Measurements from ENCODE around the gene CACNA1I.
A peak's percentile ranks its signal among the peaks of the same experiment; 100 is the strongest.

The CACNA1I gene

DNA sequence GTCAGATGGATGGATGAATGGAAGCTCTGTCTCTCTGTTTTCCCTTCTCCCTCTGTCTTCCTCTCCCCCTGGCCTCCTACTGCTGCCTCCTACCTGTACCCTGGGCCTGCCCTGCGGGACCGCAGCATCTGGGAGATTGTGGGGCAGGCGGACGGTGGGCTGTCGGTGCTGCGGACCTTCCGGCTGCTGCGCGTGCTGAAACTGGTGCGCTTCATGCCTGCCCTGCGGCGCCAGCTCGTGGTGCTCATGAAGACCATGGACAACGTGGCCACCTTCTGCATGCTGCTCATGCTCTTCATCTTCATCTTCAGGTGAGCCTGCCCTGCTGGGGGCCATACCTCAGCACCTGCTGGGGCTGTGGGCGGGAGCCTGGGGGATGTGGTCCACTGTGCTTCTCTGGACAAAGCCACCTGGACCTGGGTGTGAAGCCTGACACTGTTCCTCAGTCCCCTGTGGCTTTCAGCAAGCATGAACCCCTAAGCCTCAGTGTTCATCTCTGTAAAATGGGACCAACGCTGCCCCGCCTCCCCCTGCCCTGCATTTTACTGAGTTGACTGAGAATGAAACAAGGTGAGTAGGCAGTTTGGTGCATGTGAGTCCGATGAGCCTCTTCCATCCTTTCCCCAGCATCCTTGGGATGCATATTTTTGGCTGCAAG, 88.4 kb downstream of the CACNA1I start:
- H3K27ac ChIP-seq, result peak overlapping the region in 2 of 21 experiments; percentile 29 to 44
- no peak overlapping the region for H3K4me3 ChIP-seq

DNA sequence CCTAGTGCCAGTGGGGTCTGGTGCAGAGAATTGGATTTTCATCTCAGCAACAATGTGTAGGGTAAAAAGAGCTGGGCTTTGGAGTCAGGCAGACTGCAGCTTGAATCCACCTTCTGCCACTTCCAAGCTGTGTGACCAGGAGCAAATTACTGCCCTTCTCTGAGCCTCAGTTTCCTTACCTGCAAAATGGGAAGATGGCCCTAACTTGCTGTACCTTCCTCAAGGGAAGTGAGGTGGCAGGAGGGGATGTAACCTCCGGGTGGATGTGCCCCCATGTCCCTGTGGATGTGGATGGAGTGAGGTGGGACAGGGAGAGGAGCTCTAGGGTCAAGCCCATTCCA, 90.9 kb downstream of the CACNA1I start:
- Histone ChIP-seq H3K4me3 (no peak overlapping the region), H3K27ac (no peak overlapping the region)

GRCh38 chr22:39661842-39662685, 91.5 kb downstream of the CACNA1I start:
- Histone ChIP-seq H3K27ac (peak overlapping the region in 1 of 21 experiments; percentile 6), H3K4me3 (peak overlapping the region in 4 of 7 experiments; percentile 9 to 38 (median 19))

- H3K4me3 ChIP-seq, result peak overlapping the region in 1 of 7 experiments; percentile 38
Observed at GRCh38 chr22:39662686-39663052, 92.1 kb downstream of the CACNA1I start.

GRCh38 chr22:39663751-39664150, 93.2 kb downstream of the CACNA1I start:
- Histone ChIP-seq H3K4me3 (no peak overlapping the region), H3K27ac (no peak overlapping the region)

More at GRCh38 chr22:39662686-39663052, 92.1 kb downstream of the CACNA1I start:
- no peak overlapping the region for H3K27ac ChIP-seq

- no peak overlapping the region for H3K27ac ChIP-seq
- H3K4me3 ChIP-seq, result no peak overlapping the region
Observed at GRCh38 chr22:39664485-39665200, 94.1 kb downstream of the CACNA1I start.

- H3K4me3 ChIP-seq, result no peak overlapping the region
- no peak overlapping the region for H3K27ac ChIP-seq
Observed at GRCh38 chr22:39665229-39665628, 94.7 kb downstream of the CACNA1I start.

DNA sequence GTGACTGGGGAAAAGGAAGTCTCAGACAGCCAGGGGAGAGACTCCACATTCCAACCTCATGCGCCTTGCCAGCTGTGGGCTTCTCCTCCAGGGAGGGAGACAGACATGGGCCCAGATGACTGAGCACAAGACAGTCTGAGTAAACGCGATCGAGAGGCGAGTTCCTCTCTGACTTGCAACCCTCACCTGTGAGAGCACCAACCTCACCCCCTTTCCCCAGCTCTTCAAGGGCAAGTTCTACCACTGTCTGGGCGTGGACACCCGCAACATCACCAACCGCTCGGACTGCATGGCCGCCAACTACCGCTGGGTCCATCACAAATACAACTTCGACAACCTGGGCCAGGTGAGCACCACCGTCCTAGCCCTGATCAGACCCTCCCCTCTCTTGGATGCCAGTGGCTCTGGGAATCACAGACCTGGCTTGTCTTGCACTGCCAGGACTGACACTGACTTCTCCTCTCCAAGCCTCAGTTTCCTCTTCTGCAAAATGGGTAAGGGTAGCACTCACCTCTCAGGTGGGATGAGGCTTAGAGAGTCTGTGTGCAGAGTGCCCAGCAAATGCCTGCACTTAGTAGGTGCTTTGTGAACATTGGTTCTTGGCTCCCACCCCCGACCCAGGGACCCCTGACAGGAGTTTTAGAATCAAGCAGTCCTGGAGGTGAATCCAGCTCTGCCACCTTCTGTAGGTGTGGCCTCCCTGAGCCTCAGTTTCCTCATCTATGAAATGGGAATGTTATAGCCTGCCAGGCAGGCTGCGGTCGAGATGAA, 95.3 kb downstream of the CACNA1I start:
- no peak overlapping the region for H3K27ac ChIP-seq
- H3K4me3 ChIP-seq, result no peak overlapping the region

DNA sequence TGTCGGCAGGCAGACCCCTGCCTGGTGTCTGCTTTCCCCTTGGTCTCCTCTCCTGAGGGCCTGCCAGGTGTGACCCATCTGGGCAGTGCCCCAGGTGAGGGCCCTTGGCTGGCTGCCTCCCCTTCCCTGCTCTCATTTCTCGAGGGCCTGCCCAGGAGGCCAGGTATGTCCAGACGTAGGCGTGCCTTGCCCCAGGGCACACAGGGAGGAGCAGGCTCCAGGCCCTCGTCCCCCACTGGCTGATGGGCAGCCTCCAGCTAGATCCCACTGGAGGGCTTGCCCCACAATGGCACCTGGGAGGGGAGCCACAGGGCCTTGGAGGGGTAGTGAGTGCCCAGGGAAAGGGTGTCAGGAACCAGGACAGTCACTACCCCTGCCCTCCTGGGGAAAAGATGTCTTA, 95.9 kb downstream of the CACNA1I start:
- Histone ChIP-seq H3K27ac (no peak overlapping the region), H3K4me3 (no peak overlapping the region)

- no peak overlapping the region for H3K4me3 ChIP-seq
- no peak overlapping the region for H3K27ac ChIP-seq
Observed at GRCh38 chr22:39666926-39667325, 96.4 kb downstream of the CACNA1I start.

DNA sequence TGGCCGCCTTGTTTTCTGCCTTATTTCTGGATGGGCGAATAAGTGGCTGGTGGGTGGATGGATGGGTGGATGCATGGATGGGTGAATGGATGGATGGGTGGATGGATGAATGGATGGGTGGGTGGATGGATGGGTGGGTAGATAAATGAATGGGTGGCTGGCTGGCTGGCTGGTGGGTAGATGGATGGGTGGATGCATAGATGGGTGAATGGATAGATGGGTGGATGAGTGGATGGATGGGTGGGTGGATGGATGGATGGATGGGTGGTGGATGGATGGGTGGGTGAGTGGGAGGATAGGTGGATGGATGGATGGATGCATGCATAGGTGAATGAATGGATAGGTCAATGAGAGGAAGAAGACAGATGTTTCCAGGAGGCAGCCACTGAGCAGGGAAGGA, 98.9 kb downstream of the CACNA1I start:
- H3K4me3 ChIP-seq, result no peak overlapping the region
- no peak overlapping the region for H3K27ac ChIP-seq

GRCh38 chr22:39671936-39672335, 101.4 kb downstream of the CACNA1I start:
- no peak overlapping the region for H3K4me3 ChIP-seq
- no peak overlapping the region for H3K27ac ChIP-seq

DNA sequence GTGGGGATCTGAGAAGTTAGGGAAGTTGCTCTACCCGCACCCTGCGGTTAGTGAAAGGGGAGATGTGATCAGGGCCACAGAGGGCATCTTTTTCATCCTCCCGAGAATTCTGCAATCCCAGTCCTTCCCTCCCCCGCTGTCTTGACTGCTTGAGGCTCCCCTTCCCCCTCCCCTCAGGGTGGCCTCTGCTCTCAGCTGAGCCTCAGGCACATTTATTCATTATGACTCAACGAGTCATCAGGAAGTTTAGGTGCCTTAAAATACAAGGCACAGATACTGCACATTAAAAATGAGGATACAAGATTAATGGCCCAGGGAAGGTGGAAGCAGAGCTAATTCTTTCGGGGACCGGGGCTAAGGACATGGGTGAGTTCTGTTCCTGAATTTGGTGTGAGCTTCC, 104.0 kb downstream of the CACNA1I start:
- no peak overlapping the region for H3K4me3 ChIP-seq
- no peak overlapping the region for H3K27ac ChIP-seq

DNA sequence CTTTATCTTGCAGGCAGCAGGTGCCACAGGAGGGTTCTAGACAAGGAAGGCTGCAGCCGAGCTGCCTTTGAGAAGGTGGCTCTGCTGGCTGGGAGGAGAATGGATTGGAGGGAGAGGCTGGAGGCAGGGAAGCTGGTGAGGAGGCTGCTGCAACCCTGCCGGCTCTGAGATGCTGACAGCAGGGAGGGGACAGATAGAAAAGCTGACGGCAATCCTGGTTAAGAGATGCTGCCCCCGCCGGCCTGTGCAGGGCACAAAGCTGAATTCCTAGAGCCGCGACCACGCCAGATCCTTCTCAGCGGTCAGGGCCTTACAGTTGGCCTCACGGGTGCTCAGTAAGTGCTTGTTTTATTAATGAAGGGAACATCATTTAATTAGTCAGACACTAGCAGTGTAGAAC, 105.4 kb downstream of the CACNA1I start:
- Histone ChIP-seq H3K4me3 (no peak overlapping the region), H3K27ac (no peak overlapping the region)

DNA sequence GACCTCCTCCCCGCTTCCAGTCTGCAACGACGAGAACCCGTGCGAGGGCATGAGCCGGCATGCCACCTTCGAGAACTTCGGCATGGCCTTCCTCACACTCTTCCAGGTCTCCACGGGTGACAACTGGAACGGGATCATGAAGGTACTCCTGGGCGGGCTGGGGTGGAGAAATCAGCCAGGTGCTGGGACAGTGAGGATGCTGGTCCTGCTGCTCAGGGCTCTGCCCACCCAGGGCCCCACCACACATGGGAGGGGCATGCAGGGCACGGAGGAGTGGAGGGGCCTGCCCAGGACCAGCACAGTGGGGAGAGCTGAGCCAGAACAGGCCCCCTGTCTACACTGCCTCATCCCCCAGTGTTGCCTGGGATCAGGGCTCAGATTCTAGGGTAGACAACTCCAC, 107.4 kb downstream of the CACNA1I start:
- Histone ChIP-seq H3K27ac (no peak overlapping the region), H3K4me3 (no peak overlapping the region)

- Histone ChIP-seq H3K4me3 (no peak overlapping the region), H3K27ac (no peak overlapping the region)
Observed at GRCh38 chr22:39678862-39679490, 108.4 kb downstream of the CACNA1I start.

GRCh38 chr22:39679652-39680051, 109.1 kb downstream of the CACNA1I start:
- Histone ChIP-seq H3K4me3 (no peak overlapping the region), H3K27ac (no peak overlapping the region)

DNA sequence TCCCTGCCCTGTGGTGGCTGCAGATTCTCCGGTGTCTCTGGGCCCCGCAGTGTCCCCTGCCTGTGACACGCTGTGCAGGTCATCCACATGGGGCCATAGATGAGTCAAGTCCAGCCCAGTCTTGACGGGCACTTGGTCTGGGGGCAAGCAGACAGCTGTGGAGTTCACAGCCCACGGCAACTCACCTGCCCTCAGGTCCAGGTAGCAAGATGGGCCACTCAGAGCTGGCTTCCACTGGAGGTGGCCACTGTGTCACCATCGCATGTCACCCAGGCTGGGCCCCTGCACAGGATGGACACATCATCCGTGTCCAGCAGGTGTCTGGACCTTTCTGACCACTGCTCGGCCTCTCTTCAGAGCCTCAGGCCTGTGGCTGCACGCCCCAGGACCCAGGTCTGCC, 109.9 kb downstream of the CACNA1I start:
- H3K4me3 ChIP-seq, result no peak overlapping the region

GRCh38 chr22:39681038-39681861, 110.7 kb downstream of the CACNA1I start:
- no peak overlapping the region for H3K27ac ChIP-seq
- H3K4me3 ChIP-seq, result no peak overlapping the region

More for the DNA sequence above, 109.9 kb downstream of the CACNA1I start:
- H3K27ac ChIP-seq, result no peak overlapping the region

All from skin epidermis (tissue), 12 donors.